DMS53 treated with DMSO at 0.1 percent for 48 hours (cell line): ENCODE measurements around the gene ZNF30.
"Not testable (repeated sequence)": the region's sequence is repeated elsewhere in the genome, so short reads cannot be mapped to it uniquely, and the experiment has no call there.

ENCODE experiments used
- DNase-seq: peaks from one replicate; lab custom pipeline; 2025; ENCODE audit not compliant: unreplicated experiment; lab: John Stamatoyannopoulos, UW

The ZNF30 gene

GRCh38 chr19:34985249-34986022, 58.7 kb downstream of the ZNF30 start:
- peak; percentile 19 for DNase-seq

- DNase-seq: no peak
Measured at GRCh38 chr19:34988119-34988518, 61.4 kb downstream of the ZNF30 start.

- DNase-seq: no peak
Measured at GRCh38 chr19:34989298-34989697, 62.6 kb downstream of the ZNF30 start.

DNA sequence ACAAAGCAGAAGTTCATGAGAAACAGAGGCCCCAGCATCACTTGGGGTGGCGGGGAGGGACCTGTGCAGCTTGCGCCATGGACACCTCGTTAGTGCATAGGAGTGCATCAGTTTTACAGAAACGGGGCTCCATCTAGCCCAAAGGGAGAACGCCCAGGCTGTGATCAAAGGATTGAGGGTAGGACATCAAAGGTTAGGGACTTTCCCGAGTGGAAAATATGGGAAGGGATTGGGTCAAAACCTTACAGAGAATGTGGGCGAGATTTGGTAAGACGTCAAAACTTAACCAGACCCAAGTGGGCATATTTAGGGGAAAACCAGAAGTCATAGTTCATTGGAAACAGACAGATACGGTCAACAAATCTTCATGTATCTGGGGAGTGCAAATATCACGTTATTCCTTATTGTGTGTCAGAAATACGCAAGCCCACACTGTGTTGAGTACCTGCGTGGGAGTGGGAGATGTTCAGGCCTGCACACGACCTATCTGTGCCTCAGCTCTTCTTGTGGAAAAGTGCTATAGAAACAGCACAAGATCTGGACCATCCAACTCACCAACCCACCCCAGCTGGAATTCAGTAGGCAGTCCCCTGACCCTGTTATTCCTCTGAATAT, 64.0 kb downstream of the ZNF30 start:
- no peak for DNase-seq

GRCh38 chr19:34991542-34992333, 65.0 kb downstream of the ZNF30 start:
- no peak for DNase-seq

DNA sequence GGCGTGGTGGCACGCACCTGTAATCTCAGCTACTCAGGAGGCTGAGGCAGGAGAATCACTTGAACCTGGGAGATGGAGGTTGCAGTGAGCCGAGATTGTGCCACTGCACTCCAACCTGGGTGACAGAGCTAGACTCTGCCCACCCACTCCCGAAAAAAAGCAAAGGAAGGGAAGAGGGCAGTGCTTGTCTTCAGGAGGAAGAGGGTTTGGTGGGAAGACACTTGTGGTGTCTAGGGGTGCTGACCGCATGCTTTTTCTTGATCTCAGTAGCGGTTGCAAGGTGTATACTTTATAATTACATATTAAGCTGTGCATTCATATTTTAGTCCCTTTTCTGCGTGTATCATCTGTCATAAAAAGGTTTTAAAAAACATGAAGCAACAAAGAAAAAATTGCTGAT, 65.9 kb downstream of the ZNF30 start:
- not testable (repeated sequence) for DNase-seq

DNA sequence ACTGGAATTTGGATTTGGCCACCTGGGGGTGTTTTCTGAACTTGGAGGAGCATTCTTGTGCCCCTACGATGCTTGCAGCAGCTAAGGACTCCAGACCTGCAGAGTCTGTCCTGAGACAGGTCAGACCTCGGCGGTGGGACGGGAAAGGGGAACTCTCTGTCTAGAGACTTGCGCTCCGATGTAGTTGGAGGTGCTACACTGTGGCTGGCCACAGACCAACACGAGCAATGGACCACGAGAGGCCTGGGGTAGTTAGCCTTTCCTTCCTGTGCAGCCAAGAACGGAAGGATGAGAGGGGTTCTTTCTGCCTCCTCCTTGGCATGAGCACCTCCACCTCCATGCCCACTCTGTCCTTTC, 67.6 kb downstream of the ZNF30 start:
- no peak for DNase-seq
